Renal pelvis (tissue), 4 donors: ENCODE results near the gene TXLNB. TPM values are rescaled to one million over a fixed set of nuclear protein-coding genes. Genes with fewer than 3 reads are reported as not detected.
A peak's percentile ranks its signal among the peaks of the same experiment; 100 is the strongest.
"Not testable (repeated sequence)": the region's sequence is repeated elsewhere in the genome, so short reads cannot be mapped to it uniquely, and the experiment has no call there.

Experiments
- DNase-seq: peaks from one replicate; pipeline ENCODE4 v3.0.0-alpha.2; 2013
- polyA plus RNA-seq, 3 donors: library from polyadenylated mRNA; unstranded; fragments of 120-200 nt; gene quantifications; one replicate each; pipeline ENCODE4 v1.2.1, GENCODE V29; 2013; ENCODE audit not compliant: insufficient read length in 3 of 3

Gene TXLNB
- polyA plus RNA-seq, 3 donors = 0.89 to 1.9 (median 1.6) TPM

DNA sequence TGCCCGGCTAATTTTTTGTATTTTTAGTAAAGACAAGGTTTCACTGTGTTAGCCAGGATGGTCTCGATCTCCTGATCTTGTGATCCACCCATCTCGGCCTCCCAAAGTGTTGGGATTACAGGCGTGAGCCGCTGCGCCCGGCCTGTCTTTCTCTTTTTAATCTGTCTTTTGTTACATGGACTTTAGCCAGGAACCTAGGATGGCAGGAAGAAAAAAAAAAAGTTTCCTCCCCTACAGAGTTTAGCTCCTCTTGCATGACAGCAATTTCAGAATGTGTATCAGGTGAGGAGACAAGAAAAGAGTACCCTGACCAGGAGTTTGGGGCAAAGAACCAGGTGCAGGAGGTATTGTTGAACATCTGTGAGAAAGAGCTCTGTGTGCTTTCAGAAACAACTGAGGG lies 21.4 kb upstream of the TXLNB start:
- DNase-seq = no peak

DNA sequence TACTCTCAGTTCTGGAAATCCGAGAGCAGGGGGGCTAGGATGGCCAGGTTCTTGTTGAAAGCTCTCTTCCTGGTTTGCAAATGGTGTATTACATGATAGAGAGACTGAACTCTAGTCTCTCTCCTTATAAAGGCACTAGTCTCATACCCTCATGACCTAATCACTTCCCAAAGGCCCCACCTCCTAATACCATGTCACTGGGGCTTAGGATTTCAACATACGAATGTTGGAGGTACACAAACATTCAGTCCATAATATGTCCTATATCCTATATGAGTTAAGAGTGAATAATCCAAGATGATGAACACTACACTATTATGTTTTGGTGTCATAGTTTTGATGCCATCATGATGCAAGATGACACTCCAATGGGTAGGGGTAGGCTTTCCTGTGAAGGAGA lies 20.0 kb upstream of the TXLNB start:
- no peak for DNase-seq

DNA sequence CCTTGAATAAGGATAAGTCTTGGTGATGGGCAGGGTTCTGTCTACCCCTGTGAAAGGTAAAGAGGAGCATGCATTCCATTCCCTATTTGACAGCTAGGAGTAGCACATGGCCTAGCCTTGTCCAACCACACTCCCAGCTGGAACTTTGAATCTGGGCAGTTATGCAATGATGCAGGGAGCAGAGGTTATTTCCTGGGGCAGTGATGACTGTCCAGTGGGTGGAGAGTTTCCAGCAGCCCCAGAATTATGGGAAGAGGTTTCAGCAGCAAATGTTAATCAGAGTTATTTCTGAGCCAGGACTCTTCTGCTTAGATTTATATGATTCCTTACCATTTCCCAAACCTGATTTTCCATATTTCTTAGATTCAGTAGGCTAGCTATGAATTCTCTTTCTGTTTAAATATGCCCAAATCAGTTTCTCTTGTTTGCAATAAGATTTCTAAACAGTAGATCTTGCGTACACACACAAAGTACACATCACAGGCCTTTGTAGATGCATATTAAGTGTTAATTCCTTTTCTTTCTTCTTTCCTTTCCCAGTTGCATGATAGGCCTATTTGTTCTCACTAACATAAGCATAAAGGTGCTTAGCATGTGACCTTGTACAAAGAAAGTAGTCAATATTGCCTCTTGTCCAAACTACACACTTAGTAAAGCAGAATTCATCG lies 17.3 kb upstream of the TXLNB start:
- no peak for DNase-seq

DNA sequence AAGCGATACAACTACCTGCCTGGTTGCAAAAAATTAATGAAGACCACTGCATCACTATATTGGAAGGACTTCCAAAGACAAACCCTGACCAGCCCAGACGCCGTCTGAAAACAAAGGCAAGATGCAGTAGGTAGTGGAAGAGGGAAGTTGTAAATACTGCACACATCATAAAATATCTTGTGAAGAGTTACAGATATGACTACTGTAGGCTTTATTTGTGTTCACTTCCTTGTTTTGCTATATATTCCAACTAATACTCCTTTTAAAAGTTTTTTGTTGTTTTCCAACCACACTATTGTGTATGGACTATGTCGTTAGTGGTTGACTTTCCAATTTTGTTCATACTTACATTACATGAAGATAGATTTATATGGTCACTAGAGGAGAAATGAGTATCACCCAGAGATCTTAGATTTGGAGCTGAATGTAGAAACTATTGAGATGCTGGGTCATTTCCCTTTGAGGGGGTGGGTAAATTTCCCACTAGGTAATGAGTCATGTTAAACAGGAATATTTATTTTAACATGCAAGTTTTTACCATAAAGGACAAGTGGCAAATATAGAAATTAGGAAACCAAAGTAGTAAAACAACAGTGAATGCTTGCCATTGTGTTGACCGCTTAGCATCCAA lies 16.6 kb upstream of the TXLNB start:
- no peak for DNase-seq

DNA sequence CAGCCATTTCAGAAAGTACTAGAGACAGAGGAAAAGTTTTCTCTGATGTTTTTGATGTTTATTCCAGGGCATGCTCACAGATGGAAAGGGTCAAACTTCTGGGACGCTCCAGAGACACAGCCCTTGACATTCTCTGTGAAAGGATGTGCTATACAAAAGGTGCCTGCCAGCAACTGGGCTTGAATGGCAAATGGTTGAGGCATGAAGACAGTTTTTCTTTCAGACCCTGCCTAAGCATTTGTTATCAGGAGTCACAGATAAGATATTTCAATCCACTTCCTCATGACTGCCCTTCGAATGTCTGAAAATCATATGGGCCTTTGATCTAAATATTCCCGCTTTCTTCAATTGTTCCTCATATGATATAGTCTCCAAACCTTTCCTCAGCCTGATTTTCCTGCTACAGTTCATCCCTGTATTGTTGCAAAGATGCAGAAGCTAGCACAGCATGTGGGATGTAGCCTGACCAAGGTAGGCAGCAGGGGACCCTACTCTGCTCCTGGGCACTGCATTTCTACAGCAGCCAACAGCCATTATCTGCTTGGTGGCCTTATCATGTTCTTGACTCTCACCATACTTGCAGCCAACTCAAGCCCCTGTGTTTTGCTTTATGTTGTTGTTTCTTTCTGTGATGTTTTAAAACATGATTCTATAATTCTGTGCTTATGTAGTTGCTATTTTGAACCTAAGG lies 14.6 kb upstream of the TXLNB start:
- no peak for DNase-seq

DNA sequence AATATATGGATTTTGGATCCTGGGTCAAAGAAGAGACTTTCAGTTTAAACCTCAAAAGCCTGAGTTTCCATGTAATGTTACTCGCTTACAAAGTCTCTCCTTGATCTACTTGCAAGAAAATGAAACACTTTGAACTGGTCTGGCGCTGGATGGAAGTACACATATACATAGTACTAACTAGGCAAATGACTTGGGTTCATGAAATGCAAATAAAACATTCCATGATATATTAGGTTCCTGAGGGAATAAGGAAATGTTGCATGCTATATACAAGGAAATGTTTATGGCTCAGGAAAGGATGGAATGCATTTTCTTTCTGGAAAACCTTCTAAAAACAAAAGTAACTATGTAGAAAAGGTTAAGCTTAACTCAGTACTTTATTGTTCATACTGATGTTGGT lies 11.4 kb upstream of the TXLNB start:
- peak; percentile 65 for DNase-seq

DNA sequence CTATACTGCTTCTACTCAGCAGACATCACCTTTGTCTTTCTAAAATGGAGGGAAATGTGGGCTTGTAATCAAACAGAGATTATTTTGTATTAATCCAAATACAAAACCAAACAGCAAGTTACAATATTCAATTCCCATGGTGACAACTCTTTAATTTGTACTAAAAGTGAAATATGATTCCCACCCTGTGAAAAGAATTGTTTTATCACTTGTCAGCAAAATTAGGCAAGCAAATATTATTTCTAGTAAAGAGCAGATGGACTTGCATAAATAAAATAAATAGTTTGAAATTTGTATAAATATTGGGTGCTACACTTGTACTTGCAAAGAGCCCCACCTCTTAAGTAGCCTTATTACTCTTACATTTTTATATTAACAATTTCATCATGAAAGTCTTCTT lies 6.1 kb upstream of the TXLNB start:
- DNase-seq = no peak

DNA sequence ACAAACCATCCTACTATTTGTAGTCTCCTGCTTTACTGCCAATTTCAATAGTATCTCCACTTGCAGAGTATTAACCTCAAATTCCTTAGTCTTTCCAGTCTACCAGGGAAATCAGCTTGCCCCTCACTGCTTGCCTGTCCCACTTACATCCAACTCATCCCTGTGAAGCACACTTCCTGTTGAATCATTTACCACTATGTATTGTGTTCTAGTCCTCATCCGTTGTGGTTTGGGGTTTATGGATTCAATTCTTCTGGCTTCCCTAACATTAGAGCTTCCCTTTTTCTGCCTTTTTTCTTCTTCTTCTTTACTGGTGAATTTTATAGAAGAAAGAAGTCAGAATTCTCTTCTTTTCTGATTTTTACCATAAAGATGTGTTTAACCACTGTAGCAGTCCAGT lies 5.1 kb upstream of the TXLNB start:
- DNase-seq = no peak

DNA sequence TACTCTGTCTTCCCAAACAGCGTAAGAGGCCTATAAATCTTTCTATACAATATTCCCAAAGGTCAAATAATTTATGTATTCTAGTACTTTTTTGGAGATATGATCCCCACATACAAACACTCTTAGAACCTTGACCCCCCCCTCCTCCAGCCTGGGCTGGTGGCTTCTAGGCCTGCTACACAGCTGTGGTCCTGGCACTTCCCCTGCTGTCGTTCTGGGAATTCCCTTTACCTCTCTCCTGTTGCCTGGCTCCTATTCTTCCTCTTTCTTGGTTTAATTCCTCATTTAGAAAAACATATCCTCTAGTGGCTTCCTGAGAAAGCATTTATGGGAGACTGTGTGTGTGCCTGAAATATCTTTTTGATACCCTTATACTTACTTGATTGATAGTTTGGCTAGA lies 4.1 kb upstream of the TXLNB start:
- no peak for DNase-seq

DNA sequence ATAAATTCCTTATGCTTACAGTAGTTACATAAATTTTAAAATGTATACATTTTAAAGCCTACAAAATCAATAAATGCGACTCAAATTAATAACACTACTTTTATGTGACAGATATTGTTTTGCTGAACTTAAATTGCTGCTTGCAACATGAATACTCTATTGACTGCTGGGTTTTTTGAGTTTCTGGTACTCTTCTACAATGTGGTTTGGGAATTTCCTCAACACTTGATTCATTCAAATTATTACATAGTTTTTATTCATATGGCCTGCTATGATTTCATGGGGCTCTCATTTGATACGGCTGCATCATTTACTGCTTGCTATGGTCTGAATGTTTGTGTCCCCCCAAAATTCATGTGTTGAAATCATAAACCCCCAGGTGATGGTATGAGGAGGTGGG lies 2.3 kb upstream of the TXLNB start:
- DNase-seq = no peak

DNA sequence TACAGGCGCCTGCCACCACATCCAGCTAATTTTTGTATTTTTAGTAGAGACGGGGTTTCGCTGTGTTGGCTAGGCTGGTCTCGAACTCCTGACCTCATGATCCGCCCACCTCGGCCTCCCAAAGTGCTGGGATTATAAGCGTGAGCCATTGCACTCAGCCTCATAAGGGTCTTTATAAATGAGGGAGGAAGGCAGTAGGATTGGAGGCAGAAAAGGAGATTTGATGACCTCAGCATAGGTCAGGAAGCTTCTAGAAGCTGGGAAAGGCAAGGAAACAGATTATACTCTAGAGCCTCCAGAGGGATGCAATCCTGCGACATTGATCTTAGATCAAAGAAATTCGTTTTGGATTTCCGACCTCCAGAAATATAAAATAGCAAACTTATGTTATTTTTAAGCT lies 1.4 kb upstream of the TXLNB start:
- DNase-seq = not testable (repeated sequence)

DNA sequence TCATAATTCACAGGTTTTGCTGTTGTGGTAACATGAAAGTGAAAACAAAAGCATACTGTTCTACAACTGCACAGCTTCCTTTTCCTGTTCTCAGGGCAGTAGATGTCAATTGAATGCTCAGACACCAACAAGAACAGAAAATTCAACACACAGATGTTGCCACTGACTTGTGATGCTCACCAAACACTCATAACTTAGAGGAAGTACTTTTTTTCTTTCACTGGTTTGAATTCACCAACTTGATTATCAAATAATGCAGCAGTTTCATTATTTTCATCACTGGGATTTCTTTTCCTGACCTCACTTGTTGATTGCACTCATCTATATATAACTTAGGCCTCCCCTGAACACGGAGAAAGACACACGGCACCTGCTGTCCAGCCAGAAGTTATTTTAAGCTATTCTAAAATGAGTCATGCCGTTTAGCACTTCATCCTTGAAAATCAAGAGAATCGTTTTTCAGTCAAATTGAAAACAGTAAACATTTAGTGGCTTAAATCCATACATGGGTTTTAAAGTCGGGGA lies 949 bp downstream of the TXLNB start:
- no peak for DNase-seq

DNA sequence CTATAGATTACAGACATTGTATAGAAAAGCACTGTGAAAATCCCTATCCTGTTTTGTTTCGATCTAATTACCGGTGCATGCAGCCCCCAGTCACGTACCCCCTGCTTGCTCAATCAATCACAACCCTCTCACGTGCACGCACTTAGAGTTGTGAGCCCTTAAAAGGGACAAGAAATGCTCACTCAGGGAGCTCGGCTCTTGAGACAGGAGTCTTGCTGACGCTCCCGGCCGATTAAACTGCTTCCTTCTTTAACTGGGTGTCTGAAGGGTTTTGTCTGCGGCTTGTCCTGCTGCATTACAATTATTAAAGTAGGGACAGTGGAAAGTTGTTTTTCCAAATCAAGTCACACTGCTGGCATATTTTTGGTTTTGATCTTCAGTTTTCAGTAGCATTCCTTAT lies 2.6 kb downstream of the TXLNB start:
- DNase-seq = no peak

DNA sequence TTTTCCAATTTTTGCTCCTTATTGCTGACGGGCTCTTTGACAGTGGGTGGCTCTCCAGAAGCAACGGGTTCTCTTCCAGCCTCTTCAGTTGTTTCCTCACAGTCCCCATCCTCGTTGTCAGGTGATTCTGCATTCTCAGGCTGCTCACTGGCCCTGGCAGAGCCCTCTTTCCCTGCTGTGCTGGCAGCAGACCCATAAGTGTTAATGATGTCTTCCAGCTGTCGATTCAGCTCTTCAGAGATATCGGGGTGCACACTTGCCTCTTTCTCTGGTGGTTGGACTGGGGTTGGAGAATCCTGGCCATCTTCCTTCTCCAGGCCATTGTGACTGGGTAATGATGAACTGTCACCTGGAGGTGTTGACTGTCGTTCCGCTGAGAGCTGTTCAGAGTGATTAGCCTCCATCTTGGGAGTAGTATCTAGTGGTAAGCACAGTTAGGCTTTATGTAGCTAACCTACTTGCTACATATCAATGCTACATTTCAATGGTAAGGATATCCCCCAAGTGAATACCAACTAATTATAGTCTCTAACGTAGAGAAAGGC lies 3.2 kb downstream of the TXLNB start:
- DNase-seq = no peak

DNA sequence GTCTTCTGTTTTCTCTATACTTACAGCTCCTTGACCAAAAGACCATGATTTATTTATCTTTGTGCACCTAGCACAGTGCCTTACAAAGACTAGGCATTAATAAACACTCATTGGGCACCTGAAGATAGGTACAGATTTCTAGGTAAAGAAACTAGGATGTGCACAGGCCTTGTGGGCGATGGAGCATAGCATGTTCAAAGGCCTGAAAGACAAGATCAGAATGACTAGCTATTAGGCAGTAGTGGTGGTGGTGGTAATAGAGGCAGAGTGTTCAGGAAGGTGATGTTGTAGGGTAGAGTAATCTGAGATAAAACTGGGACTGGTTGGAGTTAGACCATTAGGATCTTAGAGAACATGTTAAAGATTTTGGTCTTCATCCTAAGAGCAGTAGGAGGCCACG lies 3.9 kb downstream of the TXLNB start:
- DNase-seq = no peak

DNA sequence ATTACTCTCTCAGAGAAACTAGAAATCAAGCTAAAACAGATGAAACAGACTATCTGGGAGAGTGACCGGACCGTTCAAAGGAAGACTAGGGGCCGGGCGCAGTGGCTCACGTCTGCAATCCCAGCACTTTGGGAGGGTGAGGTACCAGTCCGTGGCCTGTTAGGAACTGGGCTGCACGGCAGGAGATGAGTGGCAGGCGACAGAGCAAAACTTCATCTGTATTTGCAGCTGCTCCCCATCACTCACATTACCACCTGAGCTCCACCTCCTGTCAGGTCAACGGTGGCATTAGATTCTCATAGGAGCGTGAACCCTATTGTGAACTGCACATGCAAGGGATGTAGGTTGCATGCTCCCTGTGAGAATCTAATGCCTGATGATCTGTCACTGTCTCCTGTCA lies 5.4 kb downstream of the TXLNB start:
- DNase-seq = not testable (repeated sequence)

DNA sequence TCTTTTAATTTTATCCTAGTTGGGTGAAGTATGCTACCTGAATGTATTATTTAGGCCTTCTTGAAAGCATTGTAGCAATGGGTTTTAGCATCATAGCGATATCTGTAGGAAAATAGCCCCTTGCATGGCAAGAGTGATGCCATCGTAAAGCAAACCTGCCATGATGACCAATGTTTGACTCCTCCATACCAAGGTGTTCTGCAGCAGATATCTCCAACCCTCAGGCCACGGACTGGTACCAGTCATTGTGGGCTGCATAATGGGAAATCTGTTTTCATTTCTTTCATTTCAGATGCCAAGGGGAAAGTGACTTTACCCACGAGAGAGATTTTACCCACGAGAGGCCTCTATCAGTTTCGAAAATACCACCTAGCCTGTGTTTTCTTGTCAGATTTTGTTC lies 6.2 kb downstream of the TXLNB start:
- no peak for DNase-seq

DNA sequence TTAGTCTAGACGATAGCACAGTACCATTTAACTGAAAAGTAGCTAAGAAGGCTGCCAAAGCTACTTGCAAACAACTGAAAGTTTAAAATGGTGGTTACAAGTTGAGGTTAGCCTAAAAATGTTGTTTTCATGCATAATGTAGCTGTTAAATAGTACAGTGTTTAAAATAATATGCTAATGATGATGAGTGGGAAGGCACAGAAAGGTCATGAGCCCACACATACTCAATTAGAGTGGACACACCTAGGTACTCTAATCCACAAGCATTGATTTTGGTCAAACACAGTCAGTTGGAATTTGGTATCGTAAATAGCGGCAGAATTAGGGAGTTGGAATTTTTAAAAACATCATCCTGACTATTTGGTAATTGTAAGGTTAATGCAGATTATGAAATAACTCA lies 7.0 kb downstream of the TXLNB start:
- no peak for DNase-seq

DNA sequence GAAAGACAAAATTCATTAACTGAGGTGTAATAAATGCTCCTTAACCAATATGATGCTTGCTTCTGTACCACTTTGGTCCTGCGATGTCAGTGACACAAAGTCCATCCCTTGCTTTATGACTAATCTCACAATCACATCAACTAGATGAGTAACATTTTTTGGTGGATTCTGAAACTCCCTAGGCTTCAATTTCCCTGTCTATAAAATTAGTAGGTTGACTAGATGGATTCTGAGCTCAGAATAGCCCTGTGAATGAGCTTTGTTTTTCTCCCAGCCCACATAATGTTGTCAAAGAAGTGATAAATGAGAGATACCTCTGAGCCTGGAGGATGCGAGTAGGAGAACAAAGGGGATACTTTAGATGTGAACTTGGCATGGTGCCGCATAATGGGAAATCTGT lies 9.1 kb downstream of the TXLNB start:
- no peak for DNase-seq

DNA sequence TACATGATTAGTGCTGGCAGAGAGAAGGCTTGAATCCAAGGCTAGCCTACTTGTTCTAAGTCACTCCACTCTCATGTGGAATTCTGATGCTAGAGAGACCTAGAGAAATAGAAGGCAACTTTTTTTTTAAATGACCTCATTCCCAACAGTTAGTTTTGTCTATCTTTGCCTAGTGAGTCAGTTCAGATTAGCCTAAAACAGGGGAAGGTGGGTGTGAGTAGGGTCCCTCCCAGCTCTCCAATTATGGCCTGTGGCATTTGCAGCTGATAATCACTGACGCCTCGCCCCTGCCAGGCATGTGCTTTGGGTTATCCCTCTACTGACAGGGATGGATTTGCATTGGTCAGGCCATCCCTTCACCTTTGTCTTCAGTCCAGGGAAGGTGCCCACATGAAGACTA lies 13.6 kb downstream of the TXLNB start:
- no peak for DNase-seq

DNA sequence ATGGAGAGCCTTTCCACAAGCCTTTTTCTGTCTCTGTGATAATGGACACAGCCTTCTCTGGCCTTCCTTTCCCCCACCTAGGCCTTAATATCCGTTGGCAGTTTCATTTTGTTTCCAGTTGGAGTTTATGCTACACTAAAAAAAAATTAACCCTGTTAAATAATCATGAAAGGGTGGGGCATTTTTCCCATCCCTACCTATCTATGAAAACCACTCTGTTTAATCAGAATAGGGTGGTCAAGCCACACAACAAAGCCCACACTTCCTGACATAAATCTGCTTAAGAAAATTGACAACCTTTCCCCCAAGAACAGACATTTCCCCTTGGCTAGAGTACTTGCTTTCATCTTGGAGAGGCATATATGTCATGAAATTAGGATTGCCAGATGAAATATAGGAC lies 14.2 kb downstream of the TXLNB start:
- no peak for DNase-seq

DNA sequence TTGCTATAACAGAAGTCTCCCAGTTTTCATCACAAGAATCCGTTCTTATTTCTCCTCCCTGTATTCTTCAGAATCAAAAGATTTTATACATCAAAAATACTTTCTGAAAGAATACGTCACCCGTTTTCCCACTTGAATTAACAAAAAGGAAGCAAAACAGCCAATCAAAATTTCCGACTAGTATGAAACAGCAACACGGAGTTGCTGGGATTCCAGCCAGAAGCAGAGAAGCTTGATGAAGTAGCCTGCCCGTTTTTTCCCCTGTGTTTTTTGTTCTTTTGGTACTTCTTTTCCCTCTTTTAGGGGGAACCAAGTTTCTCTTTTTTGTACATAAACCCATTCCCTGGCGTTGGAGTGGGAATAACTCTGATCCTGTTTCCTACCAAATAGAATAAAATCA lies 14.6 kb downstream of the TXLNB start:
- no peak for DNase-seq
